Tibial nerve (tissue), 4 donors: Measurements from ENCODE around the gene DENND6A. TPM values are rescaled to one million over a fixed set of nuclear protein-coding genes. Genes with fewer than 3 reads are reported as not detected.
"Not testable (repeated sequence)": the region's sequence is repeated elsewhere in the genome, so short reads cannot be mapped to it uniquely, and the experiment has no call there.

Experiments used
- DNase-seq, 2 donors: peaks; one replicate each; pipeline ENCODE4 v3.0.0-alpha.2; 2019; ENCODE audit warnings: low spot score in 2 of 2
- H3K27ac ChIP-seq, 4 donors: fragments of 200-600 bp; sonication (generic) in 3 of 4; one replicate each; pipeline ENCODE4 v1.5.1; 2017 to 2019; ENCODE audit warnings: mild to moderate bottlenecking in 1 of 4
- H3K27me3 ChIP-seq, 2 donors: fragments of 200-600 bp; sonication (generic) in 1 of 2; one replicate each; pipeline versions ENCODE4 v1.5.1 to v1.6.0; 2017 to 2019
- H3K36me3 ChIP-seq, 3 donors: fragments of 200-600 bp; sonication (generic); one replicate each; pipeline ENCODE4 v1.5.1; 2018 to 2019
- H3K4me1 ChIP-seq, 4 donors: fragments of 200-600 bp; sonication (generic) in 3 of 4; one replicate each; pipeline ENCODE4 v1.5.1; 2017 to 2019
- H3K4me3 ChIP-seq, 4 donors: fragments of 200-600 bp; sonication (generic) in 3 of 4; one replicate each; pipeline ENCODE4 v1.5.1; 2017 to 2019; ENCODE audit warnings: mild to moderate bottlenecking in 1 of 4, moderate library complexity in 1 of 4
- H3K9me3 ChIP-seq, 4 donors: fragments of 200-600 bp; sonication (generic) in 3 of 4; one replicate each; pipeline ENCODE4 v1.5.1; 2017 to 2019
- CTCF ChIP-seq, 5 experiments: fragments of 200-600 bp in 3 of 5; fragments of 450-650 bp in 2 of 5; sonication (generic) in 3 of 5; IDR thresholded peaks; one replicate each; pipeline ENCODE4 v1.5.1; 2016 to 2019; ENCODE audit warnings: antibody characterized with exemption in 5 of 5, mild to moderate bottlenecking in 3 of 5, moderate library complexity in 2 of 5
- EP300 ChIP-seq, 2 donors: sonication (generic); formaldehyde crosslinking; IDR thresholded peaks; one replicate each; pipeline ENCODE4 v1.6.1; 2017; ENCODE audit warnings: antibody characterized with exemption in 2 of 2, mild to moderate bottlenecking in 1 of 2
- POLR2A ChIP-seq, 2 donors: fragments of 450-650 bp; IDR thresholded peaks; one replicate each; pipeline ENCODE4 v1.6.1; 2017; ENCODE audit warnings: antibody characterized with exemption in 2 of 2, mild to moderate bottlenecking in 2 of 2, moderate library complexity in 2 of 2
- WGBS, 2 donors: methylation state at CpG; one replicate each; pipeline ENCODE4 v1.1.5; 2018; 5-methylcytosine and 5-hydroxymethylcytosine counted together
- total RNA-seq, 4 donors: library from RNA; depleted of rRNA; stranded (reverse); fragments of >200 nt; gene quantifications; one replicate each; pipeline ENCODE4 v1.1.0, GENCODE V29; 2016

The DENND6A gene
- total RNA-seq, 4 donors from 2014 or later, result 48.0 to 88.1 (median 51.9) TPM

GRCh38 chr3:57696801-57697321 lies 4.0 kb upstream of the DENND6A start:
- WGBS, 2 donors, result 63 to 65% methylated on average over 3 of the region's 3 CpGs
- peak overlapping the region in 2 of 4 donors; percentile 8 to 28 for H3K27ac ChIP-seq
- no peaks in the 10 kb centered on the region for H3K27me3 ChIP-seq
- no peak overlapping the region for H3K4me3 ChIP-seq
- DNase-seq, result no peak
- peaks cover 0 to 14% (median 7%) of the 10 kb centered on the region in 4 donors for H3K4me1 ChIP-seq
- H3K9me3 ChIP-seq, result no peaks in the 10 kb centered on the region
- no peaks in the 10 kb centered on the region for H3K36me3 ChIP-seq
- TF ChIP-seq CTCF (IDR thresholded peaks at IDR 0.05), result no peak
- no peak for TF ChIP-seq EP300 (IDR thresholded peaks at IDR 0.05)
- no peak for TF ChIP-seq POLR2A (IDR thresholded peaks at IDR 0.05)

GRCh38 chr3:57694146-57694545 lies 1.3 kb upstream of the DENND6A start:
- no peaks in the 10 kb centered on the region for H3K27me3 ChIP-seq
- DNase-seq, result no peak
- TF ChIP-seq POLR2A (IDR thresholded peaks at IDR 0.05) (no peak), CTCF (IDR thresholded peaks at IDR 0.05) (no peak)

DNA sequence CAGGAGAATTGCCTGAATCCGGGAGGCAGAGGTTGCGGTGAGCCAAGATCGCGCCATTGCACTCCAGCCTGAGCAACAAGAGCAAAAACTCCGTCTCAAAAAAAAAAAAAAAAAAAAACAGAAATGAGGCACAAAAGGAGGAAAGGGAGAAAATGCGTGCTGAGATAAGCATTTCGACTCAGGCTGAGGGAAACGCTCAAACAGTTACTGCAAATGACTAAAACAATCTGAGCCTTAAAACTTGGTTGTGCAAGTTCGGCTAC lies 813 bp downstream of the DENND6A start:
- Histone ChIP-seq H3K4me1 (peaks cover 0 to 55% (median 42%) of the 10 kb centered on the region in 4 donors), H3K27ac (peak overlapping the region; percentile 98 to 100 (median 99)), H3K4me3 (peak overlapping the region; percentile 75 to 100 (median 88))
- DNase-seq, H3K36me3 ChIP-seq, H3K9me3 ChIP-seq, H3K27me3 ChIP-seq: not testable (repeated sequence)
- 0% methylated on average over 9 of the region's 9 CpGs for WGBS, 2 donors

More at GRCh38 chr3:57694146-57694545, 1.3 kb upstream of the DENND6A start:
- H3K9me3 ChIP-seq, result no peaks in the 10 kb centered on the region
- WGBS, 2 donors, result 84 to 87% methylated on average over 13 of the region's 13 CpGs
- peaks cover 0 to 34% (median 23%) of the 10 kb centered on the region in 4 donors for H3K4me1 ChIP-seq
- H3K27ac ChIP-seq, result peak overlapping the region in 2 of 4 donors; percentile 98 to 100
- H3K4me3 ChIP-seq, result no peak overlapping the region
- no peaks in the 10 kb centered on the region for H3K36me3 ChIP-seq

DNA sequence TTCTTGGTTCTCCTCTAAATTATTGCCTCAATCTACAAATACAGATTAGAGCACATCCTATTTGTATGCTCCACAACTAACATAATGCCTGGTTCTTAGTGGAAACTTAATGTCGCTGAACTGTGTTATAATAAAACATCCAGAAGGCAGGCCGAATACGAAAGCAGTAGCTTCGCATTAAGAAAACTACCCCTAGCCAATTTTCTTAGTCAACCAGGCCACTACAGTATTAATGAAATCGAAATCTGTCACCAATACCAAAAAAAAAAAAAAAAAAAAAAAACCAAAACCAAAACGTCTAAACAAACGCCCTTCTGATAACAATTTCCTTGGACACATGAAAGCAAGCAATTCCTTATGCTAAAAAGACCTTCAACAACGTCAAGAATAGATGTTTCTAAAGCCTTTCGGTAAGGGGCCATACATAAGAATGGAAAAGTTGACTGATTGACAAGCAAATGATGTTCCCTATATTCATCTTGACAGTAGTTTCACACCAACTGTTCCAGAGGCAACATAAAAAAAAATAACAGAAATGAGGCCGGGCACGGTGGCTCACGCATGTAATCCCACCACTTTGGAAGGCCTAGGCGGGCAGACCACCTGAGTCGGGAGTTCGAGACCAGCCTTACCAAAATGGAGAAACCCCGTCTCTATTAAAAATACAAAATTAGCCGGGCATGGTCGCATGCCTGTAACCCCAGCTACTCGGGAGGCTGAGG lies 1.3 kb downstream of the DENND6A start:
- Histone ChIP-seq H3K9me3 (no peaks in the 10 kb centered on the region), H3K27ac (peak overlapping the region; percentile 98 to 100 (median 99)), H3K4me1 (peaks cover 0 to 60% (median 43%) of the 10 kb centered on the region in 4 donors), H3K36me3 (no peaks in the 10 kb centered on the region), H3K4me3 (peak overlapping the region; percentile 75 to 100 (median 88)), H3K27me3 (no peaks in the 10 kb centered on the region)
- DNase-seq, result no peak
- no peak for TF ChIP-seq POLR2A (IDR thresholded peaks at IDR 0.05)
- WGBS, 2 donors, result 3 to 4% methylated on average over 19 of the region's 19 CpGs

DNA sequence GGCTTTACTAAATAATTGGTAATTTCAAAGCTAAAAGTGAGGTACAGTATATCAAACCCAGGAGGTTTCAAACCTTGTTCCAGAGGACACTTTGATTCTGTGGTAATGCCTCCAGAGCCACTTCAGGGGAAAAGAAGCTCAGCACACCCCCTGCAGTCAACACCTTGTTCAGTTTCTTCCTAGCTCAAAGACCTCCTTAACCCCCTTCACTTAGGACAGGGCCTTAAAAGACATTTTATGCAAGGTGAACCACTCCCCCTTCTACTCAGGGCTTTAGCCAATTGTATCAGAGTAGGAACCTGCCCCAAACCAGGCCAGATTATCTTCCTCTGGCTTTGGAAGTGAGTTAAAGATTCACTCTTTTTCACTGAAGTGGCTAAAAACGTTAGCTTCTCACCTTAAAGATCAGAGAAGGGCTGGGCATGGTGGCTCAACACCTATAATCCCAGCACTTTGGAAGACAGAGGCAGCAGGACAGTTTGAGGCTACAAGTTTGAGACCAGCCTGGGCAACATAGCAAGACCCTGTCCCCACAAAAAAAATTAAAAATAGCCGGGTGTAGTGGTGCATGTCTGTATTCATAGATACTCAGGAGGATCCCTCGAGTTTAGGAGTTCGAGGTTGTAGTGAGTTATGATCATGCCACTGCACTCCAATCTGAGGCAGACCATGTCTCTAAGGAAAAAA lies 3.4 kb downstream of the DENND6A start:
- Histone ChIP-seq H3K36me3 (peaks cover 0 to under 1% (median 0%) of the 10 kb centered on the region in 3 donors), H3K27me3 (no peaks in the 10 kb centered on the region), H3K27ac (peak overlapping the region in 2 of 4 donors; percentile 98 to 100), H3K4me1 (peaks cover 0 to 69% (median 43%) of the 10 kb centered on the region in 4 donors), H3K4me3 (peak overlapping the region in 1 of 4 donors; percentile 2), H3K9me3 (no peaks in the 10 kb centered on the region)
- TF ChIP-seq POLR2A (IDR thresholded peaks at IDR 0.05) (no peak), CTCF (IDR thresholded peaks at IDR 0.05) (no peak), EP300 (IDR thresholded peaks at IDR 0.05) (no peak)
- WGBS, 2 donors, result 58 to 72% methylated on average over 4 of the region's 4 CpGs
- DNase-seq, result no peak

- WGBS, 2 donors, result 73 to 80% methylated on average over 3 of the region's 3 CpGs
- H3K4me3 ChIP-seq, result peak overlapping the region in 1 of 4 donors; percentile 2
- H3K36me3 ChIP-seq, result peaks cover 0 to 6% (median 0%) of the 10 kb centered on the region in 3 donors
- H3K27me3 ChIP-seq, result no peaks in the 10 kb centered on the region
- H3K9me3 ChIP-seq, result no peaks in the 10 kb centered on the region
- peak overlapping the region in 2 of 4 donors; percentile 98 to 100 for H3K27ac ChIP-seq
- H3K4me1 ChIP-seq, result peaks cover 0 to 66% (median 39%) of the 10 kb centered on the region in 4 donors
- TF ChIP-seq POLR2A (IDR thresholded peaks at IDR 0.05) (no peak), CTCF (IDR thresholded peaks at IDR 0.05) (no peak), EP300 (IDR thresholded peaks at IDR 0.05) (no peak)
- no peak for DNase-seq
Observed at GRCh38 chr3:57688291-57688690, 4.6 kb downstream of the DENND6A start.
